Tongue (tissue), 2 donors: ENCODE data around the gene IGF2BP2. TPM values are rescaled to one million over a fixed set of nuclear protein-coding genes. Genes with fewer than 3 reads are reported as not detected.
"Not testable (repeated sequence)": the region's sequence is repeated elsewhere in the genome, so short reads cannot be mapped to it uniquely, and the experiment has no call there.

Experiments used
- DNase-seq: peaks from one replicate; pipeline ENCODE4 v3.0.0-alpha.2; 2015
- total RNA-seq: library from RNA; depleted of rRNA; stranded (reverse); fragments of >200 nt; gene quantifications from one replicate; pipeline ENCODE4 v1.2.3, GENCODE V29; 2014

The IGF2BP2 gene
- 41.4 TPM for total RNA-seq

DNA sequence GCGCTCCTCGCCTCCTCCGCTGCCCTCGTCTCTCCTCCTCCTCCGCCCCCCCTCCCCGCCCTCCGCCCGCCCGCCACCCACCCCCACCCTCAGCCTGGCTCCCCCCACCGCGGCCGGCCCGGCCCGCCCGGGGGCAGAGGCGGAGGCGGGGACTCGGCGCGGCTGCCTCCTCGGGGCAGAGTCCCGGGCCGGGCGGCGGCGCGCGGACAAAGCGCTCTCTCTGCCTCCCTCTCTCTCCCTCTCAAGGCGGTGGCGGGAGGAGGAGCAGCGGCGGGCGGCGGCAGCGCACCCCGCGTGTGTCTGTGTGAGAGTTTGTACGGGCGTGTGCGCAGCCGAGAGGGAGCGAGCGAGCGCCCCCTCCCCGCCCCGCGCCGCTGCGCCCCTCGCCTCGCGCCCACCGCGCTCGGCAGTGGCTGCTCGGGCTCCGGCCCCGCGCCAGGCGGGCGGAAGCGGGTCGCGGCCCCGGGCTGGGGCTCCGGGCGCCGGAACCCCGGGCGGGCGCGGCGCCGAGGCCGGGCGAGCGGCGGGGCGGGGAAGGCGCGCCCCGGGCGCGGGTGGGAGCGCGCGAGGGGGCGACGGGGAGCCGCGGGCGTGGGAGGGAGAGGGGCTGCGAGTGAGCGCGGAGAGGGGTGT lies at the start of gene IGF2BP2:
Gene IGF2BP2, minus strand, starts transcription at position 37 of the 633 bp plus-strand sequence. CDS start 82 bp downstream, outside the sequence.
- peak; percentile 94 for DNase-seq

DNA sequence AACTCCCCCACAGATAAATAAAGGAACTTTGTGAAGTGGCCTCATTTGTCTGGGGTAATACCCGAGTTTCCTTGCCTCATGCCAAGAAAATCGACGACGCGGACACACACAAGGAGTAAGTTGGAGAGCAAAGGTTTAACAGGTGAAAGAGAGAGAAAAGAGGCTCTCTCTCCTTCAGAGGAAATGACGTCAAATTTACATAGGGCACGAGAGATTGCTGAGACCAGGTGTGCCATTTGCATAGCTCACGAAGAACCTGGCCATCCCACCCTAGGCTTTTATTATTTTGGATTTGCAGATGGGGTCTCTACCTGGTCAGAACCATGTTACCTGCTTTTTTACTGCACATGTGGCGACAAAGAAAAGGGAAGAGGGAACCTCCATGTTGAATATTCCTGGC lies 49.3 kb upstream of the IGF2BP2 start:
- no peak for DNase-seq

DNA sequence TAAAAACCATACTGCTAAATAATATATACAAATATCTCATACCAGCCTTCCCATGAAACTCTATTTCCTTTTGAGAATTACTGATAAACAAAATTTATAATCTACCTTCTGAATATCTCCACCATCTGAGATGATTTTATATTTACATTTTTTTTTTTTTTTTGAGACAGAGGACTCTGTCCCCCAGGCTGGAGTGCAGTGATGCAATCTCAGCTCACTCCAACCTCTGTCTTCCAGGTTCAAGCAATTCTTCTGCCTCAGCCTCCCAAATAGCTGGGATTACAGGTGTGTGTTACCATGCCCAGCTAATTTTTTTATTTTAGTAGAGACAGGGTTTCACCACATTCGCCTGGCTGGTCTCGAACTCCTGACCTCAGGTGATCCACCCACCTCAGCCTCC lies 42.8 kb upstream of the IGF2BP2 start:
- DNase-seq = no peak

DNA sequence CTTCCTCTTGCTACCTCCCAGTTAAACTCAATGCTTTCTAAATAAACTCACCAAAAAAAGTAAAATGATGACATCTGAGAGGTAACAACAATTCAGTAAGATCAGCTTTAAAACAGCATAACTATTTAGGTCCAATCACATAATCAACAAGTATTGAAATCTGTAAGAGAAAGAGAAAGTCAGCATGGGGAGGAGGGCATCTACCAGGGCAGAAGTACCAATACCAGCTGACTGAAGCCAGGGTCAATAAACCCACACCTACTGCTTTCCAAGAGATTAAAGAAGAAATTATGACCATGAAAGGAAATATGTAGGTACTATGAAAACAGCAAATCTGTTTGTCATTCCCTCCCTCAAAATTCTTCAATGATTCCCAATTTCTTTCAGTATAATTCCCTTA lies 42.2 kb upstream of the IGF2BP2 start:
- no peak for DNase-seq

DNA sequence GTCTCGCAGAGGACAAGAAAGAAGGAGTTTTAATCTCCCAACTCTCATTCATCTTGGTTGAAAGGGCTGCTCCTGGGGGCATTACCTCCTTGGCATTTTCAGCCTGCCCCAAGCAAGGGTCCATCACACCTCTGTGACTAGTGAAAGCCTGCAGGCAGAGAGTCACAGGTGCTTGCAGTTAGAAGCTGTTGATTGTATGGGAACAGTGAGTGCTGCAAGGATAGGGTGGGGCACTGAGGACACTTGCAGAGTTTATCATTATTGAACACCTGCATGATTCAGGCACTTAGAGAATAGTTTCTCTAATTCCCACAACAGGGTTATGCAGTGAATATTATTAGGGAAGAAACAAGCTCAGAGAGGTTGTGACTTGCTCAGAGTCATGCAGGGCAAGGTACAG lies 41.7 kb upstream of the IGF2BP2 start:
- DNase-seq = no peak

DNA sequence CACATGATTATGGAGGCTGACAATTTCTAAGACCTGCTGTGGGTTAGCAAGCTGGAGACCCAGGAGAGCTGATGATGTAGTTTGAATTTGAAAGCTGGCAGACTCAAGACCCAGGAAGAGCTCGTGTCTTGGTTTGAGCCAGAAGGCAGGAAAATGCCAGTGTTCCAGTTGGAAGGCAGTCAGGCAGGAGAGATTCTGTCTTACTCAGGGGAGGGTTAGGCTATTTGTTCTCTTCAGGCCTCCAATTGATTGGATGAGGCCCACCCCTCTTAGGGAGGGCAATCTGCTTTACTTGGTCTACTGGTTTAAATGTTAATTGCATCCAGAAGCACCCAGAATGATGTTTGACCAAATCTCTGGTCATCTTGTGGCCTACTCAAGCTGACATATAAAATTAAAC lies 40.4 kb upstream of the IGF2BP2 start:
- no peak for DNase-seq

DNA sequence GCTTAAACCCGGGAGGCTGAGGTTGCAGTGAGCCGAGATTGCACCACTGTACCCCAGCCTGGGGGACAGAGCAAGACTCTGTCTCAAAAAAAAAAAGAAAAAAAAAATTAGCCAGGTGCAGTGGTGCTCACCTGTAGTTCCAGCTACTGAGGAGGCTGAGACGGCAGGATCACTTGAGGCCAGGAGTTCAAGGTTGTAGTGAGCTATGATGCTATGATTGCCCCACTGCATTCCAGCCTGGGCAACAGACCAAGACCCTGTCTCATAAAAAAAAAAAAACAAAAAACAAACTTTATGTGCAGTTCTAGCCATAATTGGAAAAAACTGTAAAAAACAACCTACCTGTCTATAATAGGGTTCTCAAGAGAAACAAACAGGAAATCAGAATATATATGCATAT lies 39.9 kb upstream of the IGF2BP2 start:
- DNase-seq = no peak

DNA sequence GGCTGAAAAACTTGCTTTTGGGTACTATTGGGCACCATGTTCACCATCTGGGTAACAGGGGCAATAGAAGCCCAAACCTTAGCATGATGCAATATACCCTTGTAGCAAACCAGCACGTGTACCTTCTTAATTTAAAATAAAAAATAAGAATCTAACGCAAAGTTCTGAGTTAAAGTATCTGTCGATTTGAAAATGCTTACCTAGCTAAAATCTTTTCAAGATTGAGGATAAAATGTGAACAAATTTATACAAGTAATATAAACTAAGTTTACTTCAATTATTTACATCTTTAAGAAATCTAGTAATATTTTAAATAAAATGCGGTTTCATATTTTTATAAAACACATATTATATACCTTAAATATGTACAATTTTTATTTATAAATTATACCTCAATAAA lies 38.1 kb upstream of the IGF2BP2 start:
- no peak for DNase-seq

DNA sequence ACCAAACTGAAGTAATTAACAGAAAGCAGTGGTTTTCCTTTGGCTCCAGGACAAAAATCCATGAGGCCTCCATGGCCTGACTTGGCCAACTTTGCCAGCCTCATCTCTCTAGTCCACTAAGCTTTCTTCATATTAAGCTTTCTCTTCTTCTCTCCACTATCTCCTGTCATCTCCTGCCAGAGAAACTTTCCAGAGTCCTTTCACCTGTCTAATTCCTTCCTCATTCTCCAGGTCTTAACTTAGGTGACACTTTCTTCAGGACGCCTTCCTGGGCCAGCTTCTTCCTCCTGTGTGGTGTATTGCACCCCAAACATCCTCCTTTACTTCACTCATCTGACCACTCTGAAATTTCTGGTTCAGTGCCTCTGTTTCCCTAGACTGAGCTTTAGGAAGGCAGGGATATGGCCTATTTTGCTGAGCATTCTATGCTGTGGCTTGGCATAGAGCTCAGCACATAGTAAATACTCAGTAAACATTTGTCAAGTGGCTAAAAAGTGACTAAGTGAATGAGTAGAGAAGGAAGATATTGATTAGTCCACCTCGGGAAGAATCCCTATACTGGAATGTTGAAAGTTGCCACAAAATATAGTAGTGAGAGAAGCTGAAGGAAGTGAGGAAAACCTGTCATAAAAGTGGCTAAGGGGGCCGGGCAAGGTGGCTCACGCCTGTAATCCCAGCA lies 34.6 kb upstream of the IGF2BP2 start:
- no peak for DNase-seq

DNA sequence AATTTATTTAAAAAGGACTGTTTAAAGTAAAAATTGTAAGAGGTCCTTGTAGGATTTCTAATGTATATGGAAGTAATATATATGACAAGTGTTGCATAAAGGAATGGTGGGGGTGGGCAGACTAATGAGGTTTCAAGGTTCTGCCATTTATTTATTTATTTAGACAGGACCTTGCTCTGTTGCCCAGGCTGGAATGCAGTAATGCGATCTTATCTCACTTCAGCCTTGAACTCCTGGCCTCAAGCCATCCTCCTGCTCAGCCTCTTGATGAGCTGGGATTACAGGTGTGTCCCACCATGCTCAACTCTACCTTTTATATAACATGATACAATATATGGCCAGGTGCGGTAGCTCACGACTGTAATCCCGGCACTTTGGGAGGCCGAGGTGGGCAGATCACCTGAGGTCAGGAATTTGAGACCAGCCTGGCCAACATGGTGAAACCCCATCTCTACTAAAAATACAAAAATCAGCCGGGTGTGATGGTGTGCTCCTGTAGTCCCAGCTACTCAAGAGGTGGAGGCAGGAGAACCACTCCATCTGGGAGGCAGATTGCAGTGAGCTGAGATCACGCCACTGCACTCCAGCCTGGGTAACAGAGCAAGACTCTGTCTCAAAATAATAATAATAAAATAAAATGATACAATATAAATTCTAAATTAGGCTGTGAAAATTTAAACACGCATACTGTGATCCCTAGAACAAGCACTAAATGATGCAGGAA lies 33.8 kb upstream of the IGF2BP2 start:
- no peak for DNase-seq

DNA sequence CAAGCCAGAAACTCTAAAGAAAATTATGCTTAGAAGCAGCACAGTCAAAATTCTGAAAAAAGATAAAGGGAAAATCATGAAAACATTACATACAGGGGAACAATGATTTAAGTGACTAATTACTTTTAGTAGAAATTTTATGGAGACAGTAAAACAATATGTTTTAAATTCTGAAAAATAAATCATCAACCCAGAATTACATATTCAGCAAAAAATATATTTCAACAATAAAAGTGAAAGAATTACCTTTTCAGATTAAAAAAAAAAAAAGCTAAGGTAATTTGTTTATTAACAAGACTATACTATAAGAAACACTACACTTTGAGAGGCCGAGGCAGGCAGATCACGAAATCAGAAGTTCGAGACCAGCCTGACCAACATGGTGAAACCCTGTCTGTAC lies 32.4 kb upstream of the IGF2BP2 start:
- DNase-seq = no peak

DNA sequence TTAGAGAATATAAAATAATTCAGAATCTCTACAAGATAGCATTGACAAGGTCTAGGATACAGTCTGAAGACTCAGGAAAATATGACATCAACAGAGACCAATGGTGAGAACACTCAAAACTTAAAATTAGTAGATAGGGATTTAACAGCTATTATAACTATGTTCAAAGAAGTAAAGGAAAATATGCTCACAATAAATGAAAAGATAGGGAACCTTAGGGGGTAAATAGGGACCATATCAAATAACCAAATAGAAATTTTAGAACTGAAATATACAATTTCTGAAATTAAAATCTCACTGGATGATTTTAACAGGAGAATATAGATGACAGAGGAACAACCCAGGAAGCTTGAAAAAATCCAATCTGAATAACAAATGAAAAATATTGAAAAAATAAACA lies 31.8 kb upstream of the IGF2BP2 start:
- DNase-seq = no peak

DNA sequence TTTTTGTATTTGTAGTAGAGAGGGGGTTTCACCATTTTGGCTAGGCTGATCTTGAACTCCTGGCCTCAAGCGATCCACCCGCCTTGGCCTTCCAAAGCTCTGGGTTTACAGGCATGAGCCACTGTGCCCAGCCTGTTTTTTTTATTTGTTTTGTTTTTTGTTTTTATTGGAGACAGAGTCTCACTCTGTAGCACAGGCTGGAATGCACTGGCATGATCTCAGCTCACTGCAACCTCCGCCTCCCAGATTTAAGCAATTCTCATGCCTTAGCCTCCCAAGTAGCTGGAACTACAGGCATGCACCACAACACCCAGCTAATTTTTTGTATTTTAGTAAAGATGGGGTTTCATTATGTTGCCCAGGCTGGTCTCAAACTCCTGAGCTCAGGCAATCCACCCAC lies 28.9 kb upstream of the IGF2BP2 start:
- not testable (repeated sequence) for DNase-seq

DNA sequence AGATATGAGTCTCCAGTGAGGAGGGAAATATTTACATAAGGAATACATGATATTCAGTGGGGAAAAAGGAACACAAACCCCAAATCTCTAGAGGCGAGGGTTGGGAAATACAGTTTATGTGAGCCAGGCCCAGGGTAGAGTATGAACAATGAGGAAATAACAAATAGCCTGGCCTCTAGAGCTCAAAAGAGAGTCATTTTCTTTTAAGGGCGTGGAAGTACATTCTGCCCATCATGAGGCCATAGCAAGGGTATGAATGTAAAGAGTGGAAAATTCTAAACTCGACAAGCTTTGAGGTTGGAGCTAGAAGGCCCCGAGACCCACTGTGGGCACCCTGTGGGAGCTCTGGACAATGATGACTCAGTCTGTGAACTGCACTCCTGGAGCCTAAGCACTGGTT lies 27.8 kb upstream of the IGF2BP2 start:
- no peak for DNase-seq

DNA sequence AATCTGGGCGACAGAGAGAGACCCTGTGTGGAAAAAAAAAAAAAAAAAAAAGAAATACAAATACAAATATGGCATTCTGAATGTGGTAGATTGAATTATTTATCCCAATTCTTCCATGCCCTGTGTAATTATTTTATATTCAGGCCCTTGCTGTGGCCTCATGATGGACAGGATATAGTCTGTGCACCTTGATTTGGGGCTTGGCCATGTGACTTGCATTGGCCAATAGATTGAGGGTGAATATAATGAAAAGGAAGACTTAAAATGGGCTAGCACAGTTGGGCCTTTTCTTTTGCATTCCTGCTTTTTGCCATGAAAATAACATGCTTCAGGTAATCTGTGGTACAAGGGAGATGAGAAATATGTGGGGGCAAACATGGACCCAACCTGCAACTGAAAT lies 27.1 kb upstream of the IGF2BP2 start:
- no peak for DNase-seq

DNA sequence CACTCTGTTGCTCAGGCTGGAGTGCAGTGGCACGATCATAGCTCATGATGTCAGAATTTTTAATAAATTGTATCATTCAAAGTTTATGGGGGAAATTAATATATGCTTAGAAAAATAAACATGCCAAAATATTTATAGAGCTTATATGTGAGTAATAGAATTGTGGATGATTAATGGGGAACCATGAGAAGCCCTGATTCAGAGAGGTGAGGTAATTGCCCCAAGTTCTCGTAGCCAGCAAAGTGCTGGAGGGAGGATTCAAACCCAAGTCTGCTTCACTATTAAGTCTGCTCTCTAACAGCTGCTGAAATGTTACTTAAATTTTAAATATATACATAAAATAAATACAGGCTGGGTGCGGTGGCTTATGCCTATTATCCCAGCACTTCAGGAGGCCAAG lies 26.2 kb upstream of the IGF2BP2 start:
- DNase-seq = no peak

DNA sequence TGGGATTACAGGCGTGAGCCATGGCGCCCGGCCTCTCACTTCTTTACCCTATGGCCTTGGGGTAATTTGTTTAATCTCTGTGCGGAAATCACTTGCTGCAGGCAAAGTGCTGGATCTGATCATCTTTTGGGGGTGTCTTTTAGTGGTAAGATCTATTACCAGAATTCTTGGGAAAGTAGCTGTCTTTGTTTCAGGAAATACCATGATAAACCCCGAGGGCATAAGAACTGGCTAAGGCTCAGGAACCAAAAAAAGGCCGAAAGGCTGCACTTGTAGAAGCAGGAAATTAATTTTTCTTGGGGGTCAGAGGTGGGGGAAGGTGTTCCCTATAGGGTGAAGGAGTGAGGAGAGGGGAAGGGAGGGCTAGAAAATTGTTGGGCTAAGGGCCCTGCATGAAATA lies 22.7 kb upstream of the IGF2BP2 start:
- no peak for DNase-seq

DNA sequence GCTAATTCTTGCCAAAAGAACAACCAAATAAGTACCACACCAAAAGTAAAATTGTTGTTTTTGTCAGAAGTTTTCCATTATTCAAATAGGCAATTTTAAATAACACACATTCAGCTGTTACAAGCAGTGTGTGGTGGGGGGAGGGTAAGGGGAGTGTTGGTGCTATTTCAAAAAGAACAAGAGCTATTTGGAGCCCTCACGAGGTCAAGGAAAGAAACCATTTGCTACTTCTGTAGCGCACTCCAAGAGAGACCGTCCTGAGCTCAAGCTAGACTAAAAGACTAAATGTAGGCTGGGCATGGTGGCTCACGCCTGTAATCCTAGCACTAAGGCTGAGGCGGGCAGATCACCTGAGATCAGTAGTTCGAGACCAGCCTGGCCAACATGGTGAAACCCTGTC lies 21.2 kb upstream of the IGF2BP2 start:
- DNase-seq = peak; percentile 31

DNA sequence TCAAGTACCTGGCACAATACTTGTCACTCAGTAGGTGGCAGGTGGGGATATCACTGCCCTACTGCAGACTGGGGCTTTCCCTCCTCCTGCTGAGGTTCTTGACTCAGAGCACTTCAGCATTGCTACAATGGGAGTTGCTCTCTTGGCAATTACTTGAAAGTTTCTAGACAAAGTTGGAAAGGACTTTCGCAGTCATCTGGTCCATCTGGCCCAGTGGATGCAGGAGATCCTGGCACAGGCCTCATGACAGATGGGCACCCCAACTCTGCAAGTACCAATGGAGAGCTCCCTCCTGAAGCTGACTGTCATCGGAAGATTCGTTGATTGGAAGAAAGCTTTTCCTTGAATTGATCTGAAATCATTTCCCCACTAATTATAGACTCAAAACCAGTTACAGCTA lies 19.2 kb upstream of the IGF2BP2 start:
- DNase-seq = no peak

DNA sequence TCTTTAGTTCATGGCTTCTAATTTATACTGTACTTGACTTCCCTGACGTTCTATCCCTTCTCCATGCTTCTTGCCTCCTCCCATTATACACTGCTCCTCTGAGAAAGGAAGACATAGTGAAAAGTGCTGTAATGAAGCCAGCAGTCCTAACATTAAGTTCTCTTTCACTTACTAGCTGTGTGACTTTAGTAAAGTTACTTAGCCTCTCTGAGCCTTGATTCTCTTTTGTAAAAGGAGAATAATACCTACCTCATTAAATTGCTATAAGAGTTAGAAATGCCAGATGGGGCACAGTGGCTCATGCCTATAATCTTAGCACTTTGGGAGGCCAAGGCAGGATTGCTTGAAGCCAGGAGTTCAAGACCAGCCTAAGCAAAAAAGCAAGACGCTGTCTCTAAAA lies 18.8 kb upstream of the IGF2BP2 start:
- DNase-seq = no peak

DNA sequence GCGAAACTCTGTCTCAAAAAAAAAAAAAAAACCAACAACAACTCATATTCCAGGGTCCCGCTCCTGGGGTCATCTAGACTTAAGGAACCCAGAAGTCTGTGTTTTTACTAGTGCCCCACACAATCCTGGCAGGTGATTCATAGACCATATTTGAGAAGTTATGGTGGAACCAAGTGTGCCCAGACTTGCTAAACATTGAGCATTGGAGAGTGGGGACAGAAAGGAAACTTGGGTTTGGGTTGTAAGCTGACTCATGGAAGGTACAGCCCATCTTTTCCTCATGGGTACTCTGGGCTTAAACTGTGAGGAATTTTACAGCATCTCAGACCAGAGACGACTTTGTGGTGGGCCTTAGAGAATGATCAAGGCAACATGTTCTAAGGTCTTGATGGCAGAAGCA lies 18.3 kb upstream of the IGF2BP2 start:
- no peak for DNase-seq

DNA sequence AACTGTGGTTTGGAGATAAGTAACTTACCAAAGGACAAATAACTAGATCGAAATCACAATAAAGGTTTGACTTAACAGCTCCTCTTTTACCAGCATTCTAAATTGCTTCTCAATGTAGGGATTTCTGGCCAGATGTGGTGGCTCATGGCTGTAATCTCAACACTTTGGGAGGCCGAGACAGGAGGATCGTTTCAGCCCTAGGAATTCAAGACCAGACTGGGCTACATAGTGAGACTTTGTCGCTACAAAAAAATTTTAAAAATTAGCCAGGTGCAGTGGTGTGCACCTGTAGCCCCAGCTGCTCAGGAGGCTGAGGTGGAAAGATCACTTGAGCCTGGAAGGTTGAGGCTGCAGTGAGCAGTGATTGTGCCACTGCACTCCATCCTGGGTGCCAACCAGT lies 17.4 kb upstream of the IGF2BP2 start:
- DNase-seq = no peak

DNA sequence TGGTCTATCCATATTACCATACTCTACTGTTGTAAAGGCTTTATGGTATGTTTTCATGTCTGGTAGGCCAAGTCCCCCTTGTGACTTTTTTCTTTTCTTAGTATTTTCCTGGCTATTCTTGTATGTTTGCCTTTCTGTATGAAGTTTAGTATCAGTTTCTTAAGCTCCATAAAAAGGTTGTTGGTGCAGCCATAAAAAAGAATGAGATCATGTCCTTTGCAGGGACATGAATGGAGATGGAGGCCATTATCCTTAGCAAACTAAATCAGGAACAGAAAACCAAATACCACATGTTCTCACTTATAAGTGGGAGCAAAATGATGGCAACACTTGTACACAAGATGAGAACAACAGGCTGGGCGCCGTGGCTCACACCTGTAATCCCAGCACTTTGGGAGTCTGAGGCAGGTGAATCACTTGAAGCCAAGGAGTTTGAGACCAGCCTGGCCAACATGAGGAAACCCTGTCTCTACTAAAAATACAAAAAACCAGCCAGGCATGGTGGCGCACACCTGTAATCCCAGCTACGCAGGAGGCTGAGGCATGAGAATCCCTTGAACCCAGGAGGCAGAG lies 13.7 kb upstream of the IGF2BP2 start:
- DNase-seq = not testable (repeated sequence)
